ENCODE results near the gene ROM1. TPM values are rescaled to one million over a fixed set of nuclear protein-coding genes. Genes with fewer than 3 reads are reported as not detected.
A peak's percentile ranks its signal among the peaks of the same experiment; 100 is the strongest.
"Not testable (repeated sequence)": the region's sequence is repeated elsewhere in the genome, so short reads cannot be mapped to it uniquely, and the experiment has no call there.

The ROM1 gene
- total RNA-seq, 1 donor: 2.7 TPM

DNA sequence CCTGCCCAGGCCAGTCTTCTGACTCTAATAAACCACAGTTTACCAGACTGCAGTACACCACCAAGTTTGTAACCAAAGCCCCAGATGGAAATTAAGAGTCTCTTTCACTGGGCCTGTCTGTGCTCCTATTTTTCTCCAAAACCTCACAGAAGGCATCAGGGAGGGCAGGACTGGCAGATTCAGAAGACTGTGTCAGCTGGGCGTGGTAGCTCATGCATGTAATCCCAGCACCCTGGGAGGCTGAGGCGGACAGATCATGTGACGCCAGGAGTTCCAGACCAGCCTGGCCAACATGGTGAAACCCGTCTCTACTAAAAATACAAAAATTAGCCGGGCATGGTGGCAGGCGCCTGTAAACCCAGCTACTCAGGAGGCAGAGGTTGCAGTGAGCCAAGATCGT, 27.7 kb upstream of the ROM1 start:
- not testable (repeated sequence) for DNase-seq (ENCODE audit: low read depth in 2 of 3, low spot score in 2 of 3)

DNA sequence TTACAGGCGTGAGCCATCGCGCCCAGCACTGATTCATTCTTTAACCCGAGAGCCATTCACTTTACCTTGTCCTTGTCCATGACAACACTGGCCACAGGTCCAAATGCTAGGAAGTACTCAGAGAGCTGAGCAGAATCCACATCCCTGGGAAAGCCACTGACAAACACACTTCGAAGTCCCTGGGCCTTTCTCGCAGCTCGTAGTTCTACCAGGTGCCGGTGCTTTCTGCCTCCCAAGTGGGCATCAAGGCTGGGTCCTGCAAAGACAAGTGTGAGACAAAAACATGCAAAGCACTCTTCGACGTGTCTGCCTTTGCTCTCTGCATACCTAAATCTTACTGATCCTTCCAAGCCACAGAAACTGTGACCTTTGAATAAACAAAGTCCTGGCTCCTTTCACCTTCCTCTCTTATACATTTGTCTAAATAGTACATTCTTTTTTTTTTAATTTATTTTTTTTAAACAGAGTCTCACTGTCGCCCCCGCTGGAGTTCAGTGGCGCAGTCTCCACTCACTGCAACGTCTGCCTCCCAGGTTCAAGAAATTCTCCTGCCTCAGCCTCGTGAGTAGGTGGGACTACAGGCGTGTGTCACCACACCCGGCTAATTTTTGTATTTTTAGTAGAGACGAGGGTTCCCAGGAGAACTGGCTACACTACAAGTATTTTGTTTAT, 24.0 kb upstream of the ROM1 start:
- peak in 1 of 3 donors; percentile 64 for DNase-seq (ENCODE audit: low read depth in 2 of 3, low spot score in 2 of 3)

DNA sequence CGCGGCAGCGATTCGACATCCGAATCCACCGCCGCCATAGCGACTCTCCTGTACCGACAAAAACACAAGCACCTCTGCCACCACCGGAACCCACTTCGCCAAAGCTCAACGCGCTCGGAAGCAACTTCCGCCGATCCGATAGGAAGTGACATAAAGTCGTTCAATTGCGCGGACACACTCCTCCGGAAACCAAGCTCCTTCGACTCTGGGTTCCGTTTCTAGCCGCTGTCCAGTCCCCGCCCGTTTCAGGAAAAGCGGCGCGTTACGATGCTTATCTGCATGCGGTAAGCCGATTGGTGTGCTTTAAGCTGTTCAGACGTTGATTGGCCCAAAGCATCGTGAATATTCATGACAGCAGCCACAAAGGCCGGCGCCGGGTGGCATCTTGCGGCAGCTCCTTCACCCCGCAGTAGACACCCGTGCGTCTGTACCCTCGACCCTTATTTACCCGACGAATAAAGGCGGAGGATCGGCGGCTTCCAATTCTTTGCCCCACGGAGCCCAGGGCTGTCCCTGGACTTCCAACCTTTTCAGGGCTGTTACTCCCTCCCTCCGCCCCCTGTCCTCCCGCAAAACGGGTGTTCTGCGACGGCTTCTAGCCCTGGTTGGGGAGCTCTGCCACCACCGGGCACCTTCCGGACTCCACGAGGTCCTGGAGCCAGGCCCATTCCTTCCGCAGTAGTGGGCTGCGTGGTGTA, 21.5 kb upstream of the ROM1 start, which contains the start of gene TUT1:
Gene TUT1 (minus strand): TSS at position 76 of the 698 bp plus-strand sequence. CDS start 38 bp downstream, at position 38.
- DNase-seq (ENCODE audit: low read depth in 2 of 3, low spot score in 2 of 3): peak; percentile 92 to 100 (median 98)

- no peak for DNase-seq (ENCODE audit: low read depth in 2 of 3, low spot score in 2 of 3)
These were observed 20.8 kb upstream of the ROM1 start for GRCh38 chr11:62592146-62592815.

DNA sequence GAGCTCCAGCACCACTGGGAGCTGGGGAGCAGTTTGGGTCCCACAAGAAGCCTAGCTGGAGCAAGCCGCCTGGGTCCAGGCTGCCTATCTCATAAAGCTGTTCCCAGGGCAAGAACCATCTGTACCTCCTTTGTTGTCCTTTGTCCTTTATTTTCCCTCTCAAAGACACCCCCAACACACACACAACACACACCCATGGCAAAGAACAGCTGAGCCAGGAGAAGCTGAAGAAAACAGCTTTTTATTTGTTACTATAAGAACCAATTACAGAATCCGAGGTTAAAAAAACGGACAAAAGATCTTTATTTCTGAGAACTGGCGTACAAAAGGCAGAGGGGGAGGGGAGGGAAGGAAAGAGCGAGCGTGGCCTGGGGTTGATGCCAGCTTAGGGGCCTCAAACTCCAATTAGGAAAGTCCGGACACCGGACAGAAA, 20.1 kb upstream of the ROM1 start:
- no peak for DNase-seq (ENCODE audit: low read depth in 2 of 3, low spot score in 2 of 3)

- DNase-seq (ENCODE audit: low read depth in 2 of 3, low spot score in 2 of 3): peak in 2 of 3 donors; percentile 84 to 92
These were observed 19.5 kb upstream of the ROM1 start for GRCh38 chr11:62593434-62594044.

DNA sequence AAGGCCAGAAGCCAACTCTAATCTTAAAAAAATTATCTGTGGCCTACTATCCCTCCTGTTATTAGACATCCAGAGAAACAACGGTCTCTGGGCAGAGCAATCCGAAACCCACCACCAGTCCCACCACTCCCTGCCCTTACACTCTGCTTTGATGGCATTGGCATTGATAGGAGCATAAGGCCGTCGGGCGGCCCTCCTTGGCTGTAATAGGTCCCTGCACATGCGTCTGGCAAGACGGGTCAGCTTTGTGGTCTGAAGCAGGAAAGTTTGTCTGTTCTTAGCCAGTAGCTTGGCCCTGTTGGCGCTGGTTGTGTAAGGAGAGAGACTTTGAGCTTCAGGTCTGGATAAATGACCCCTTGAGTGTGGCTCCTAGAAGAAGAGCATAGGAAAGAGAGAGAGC, 17.9 kb upstream of the ROM1 start:
- DNase-seq (ENCODE audit: low read depth in 2 of 3, low spot score in 2 of 3): no peak

- DNase-seq (ENCODE audit: low read depth in 2 of 3, low spot score in 2 of 3): peak; percentile 82 to 99 (median 99)
These were observed 13.9 kb upstream of the ROM1 start for GRCh38 chr11:62599069-62599696.

GRCh38 chr11:62599901-62600300, 13.2 kb upstream of the ROM1 start:
- no peak for DNase-seq (ENCODE audit: low read depth in 2 of 3, low spot score in 2 of 3)

GRCh38 chr11:62600367-62601121, 12.5 kb upstream of the ROM1 start:
- no peak for DNase-seq (ENCODE audit: low read depth in 2 of 3, low spot score in 2 of 3)

- no peak for DNase-seq (ENCODE audit: low read depth in 2 of 3, low spot score in 2 of 3)
These were observed 12.0 kb upstream of the ROM1 start for GRCh38 chr11:62601122-62601371.

DNA sequence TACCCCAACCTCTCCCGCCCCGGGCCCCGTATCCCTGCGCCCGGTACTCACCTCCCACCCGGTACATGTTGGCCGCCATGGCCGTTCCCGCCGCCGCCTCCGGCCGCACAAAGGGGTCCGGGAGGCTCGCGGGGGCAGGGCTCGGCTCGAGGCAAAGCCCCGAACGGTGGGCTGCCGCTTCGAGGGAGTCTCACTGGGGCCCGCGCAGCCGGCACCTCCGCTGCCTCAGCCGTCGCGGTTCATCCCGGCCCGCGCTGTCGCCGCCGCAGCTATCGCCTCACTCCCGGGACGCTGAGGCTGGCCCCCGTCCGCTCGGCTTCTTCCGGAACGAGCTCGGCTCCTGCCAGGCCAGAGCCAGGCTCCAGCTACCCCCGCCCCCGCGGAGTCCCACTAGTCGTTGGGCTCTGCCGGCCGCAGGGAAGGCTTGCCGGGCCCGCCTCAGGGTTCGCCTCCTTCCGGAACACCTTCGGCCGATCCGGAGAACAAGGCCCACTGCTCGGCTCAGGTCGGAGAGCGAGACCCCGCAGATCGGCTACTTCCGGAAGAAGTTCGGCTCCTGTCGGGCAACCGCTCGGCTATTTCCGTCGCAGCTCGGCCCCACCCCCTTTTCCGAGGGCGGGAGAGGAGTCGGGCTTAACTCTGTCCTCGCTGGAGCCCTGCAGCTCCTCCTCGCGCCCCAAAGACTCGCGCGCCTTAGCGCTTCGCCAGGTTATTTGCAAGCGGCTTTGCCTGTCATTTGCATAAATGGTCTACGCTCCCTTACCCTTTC, 11.5 kb upstream of the ROM1 start, which contains the start of gene MTA2:
Gene MTA2 (minus strand): TSS at position 494 of the 769 bp plus-strand sequence. CDS start 415 bp downstream, at position 79.
- peak; percentile 94 to 99 (median 98) for DNase-seq (ENCODE audit: low read depth in 2 of 3, low spot score in 2 of 3)

DNA sequence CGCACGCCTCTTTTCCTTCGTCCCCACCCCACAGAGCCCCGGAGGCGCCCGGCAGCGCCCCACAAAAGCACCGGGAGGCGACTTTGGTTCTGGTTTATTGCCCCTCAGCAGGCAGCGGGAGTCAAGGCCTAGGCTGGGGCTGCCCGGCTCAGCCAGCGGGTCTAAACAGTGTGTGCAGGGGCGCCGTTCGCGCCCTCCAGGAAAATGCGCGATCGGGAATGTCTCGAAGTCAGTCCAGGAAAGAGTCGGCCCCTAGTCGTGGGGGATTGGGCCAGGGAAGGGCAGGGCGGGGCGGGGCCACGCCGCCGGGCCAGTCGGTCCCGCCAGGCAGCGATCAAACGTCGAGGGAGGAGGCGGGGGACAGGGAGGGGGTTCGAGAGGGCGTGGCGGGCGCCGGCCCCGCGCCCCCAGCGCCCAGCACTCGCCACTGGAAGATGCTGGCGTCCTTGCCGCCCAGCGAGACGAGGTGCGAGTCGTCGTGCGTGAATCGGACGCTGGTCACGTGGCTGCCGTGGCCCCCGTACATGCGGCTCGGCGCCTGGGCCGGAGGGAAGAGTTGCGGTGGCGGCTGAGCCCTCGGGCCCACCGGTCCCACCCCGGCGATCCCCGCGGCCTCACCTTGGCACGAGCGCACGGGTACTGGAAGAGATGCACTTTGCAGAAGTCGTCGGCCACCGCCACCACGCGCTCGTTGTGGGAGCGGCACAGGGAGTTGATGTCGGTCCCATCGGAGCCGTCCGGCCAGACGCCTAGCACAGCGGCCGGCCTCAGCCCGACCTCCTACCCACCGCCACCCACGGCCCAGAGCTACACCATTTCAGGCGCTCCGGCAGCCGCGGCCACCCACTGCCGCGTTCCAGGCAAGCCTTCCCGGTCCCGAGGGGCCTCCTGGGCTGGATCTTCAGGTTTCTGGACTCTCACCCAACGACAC, 10.7 kb upstream of the ROM1 start:
- DNase-seq (ENCODE audit: low read depth in 2 of 3, low spot score in 2 of 3): no peak

DNA sequence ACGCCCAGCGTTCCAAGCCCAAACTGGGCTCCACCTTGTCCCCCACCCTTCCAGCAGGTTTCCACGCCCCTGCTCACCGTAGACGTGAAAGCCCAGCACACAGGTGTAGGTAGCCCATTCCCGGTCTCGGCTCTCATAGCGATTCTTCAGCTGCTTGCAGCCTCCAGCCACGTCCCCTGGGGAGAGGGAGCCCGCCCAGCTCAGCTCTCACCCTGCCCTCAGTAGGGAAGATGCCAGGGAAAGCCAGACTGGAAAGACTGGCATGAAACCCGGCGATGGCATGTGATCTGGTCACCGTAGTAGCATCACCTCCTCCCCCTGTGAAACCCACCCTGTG, 10.0 kb upstream of the ROM1 start:
- DNase-seq (ENCODE audit: low read depth in 2 of 3, low spot score in 2 of 3): no peak

DNA sequence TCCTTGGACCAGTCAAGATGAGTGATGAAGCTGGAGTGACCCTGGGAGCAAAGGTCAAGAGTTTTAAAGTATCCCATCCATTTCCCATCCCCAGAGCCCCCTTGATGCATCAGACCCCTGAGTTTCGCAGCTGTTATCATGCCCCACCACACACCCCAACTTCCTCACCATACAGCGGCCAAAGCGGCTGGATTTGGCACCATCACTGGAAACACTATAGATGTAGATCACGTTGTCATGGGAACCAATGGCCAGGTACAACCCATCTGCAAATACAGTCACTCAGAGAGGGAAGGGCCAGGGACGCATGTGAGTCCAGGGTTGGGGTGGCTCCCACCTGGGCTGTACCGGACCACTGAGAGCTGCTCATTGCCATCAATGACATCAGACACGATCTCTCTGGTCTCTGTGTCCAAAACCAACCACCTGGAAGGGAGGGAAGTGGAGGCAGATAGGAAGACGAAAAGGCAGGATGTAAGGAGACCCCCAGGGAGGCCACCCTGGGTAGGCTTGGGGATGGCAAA, 9.2 kb upstream of the ROM1 start:
- DNase-seq (ENCODE audit: low read depth in 2 of 3, low spot score in 2 of 3): peak in 1 of 3 donors; percentile 37

DNA sequence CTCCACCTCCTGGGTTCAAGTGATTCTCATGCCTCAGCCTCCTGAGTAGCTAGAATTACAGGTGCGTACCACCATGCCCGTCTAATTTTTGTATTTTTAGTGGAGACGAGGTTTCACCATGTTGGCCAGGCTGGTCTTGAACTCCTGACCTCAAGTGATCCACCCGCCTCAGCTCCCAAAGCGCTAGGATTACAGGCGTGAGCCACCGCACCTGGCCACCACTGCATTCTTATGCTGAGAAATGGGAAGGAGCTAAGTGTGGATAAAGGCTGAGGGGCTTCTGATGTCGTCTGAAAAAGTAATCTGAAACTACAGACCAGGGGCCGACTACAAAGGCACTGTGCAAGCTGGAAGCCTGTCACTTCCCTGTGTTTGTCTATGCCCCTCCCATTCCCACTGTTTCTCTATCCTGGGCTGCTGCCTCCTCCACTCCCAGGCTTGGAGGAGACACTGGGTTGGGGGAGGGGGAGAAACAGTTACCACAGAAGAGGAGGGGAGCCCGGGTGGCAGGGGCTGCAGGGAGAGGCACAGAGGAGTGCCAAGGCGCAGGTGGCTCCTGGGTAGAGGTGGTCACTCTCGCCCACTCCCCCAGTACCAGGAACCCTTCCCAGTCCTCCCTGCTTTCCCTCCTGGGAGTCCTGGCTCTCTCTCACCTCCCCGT, 8.5 kb upstream of the ROM1 start:
- no peak for DNase-seq (ENCODE audit: low read depth in 2 of 3, low spot score in 2 of 3)

GRCh38 chr11:62605467-62605866, 7.6 kb upstream of the ROM1 start:
- no peak for DNase-seq (ENCODE audit: low read depth in 2 of 3, low spot score in 2 of 3)

- no peak for DNase-seq (ENCODE audit: low read depth in 2 of 3, low spot score in 2 of 3)
These were observed 7.2 kb upstream of the ROM1 start for GRCh38 chr11:62605902-62606301.
